NB4 (cell line): ENCODE measurements around the gene COL4A1.

ENCODE experiments used
- DNase-seq: peaks from one replicate; pipeline ENCODE4 v3.0.0; 2010; ENCODE audit warnings: low read depth
- H3K4me3 ChIP-seq: one replicate; pipeline ENCODE4 v1.5.1; 2011; ENCODE audit warnings: mild to moderate bottlenecking, low read depth, low read length, moderate library complexity
- CTCF ChIP-seq: IDR thresholded peaks from one replicate; pipeline ENCODE4 v1.5.1; 2012; ENCODE audit warnings: low read depth, low read length
- MAX ChIP-seq: IDR thresholded peaks from 2 replicates; pipeline ENCODE4 v1.6.1; 2011; ENCODE audit warnings: low read depth, low read length
- MYC ChIP-seq: IDR thresholded peaks from 2 replicates; pipeline ENCODE4 v1.6.1; 2011; ENCODE audit warnings: low read depth, low read length
- POLR2A ChIP-seq: IDR thresholded peaks from 2 replicates; pipeline ENCODE4 v1.6.1; 2011; ENCODE audit warnings: mild to moderate bottlenecking; ENCODE audit not compliant: insufficient read length; ENCODE audit errors: extremely low read depth

COL4A1 gene

GRCh38 chr13:110336108-110336507 lies 29.2 kb upstream of the COL4A1 start:
- TF ChIP-seq MAX (no peak), CTCF (no peak), MYC (no peak)
- H3K4me3 ChIP-seq, result no peak overlapping the region
- no peak for DNase-seq

GRCh38 chr13:110334841-110335490 lies 28.0 kb upstream of the COL4A1 start:
- no peak overlapping the region for H3K4me3 ChIP-seq
- TF ChIP-seq CTCF (no peak), MYC (no peak), MAX (no peak), POLR2A (no peak)
- DNase-seq, result no peak

GRCh38 chr13:110334256-110334655 lies 27.3 kb upstream of the COL4A1 start:
- TF ChIP-seq POLR2A (no peak), MAX (no peak), MYC (no peak), CTCF (no peak)
- no peak overlapping the region for H3K4me3 ChIP-seq
- DNase-seq, result no peak

GRCh38 chr13:110333837-110334236 lies 26.9 kb upstream of the COL4A1 start:
- DNase-seq, result no peak
- no peak overlapping the region for H3K4me3 ChIP-seq
- TF ChIP-seq POLR2A (no peak), MYC (no peak), MAX (no peak), CTCF (no peak)

- TF ChIP-seq CTCF (no peak), MYC (no peak), POLR2A (no peak), MAX (no peak)
- H3K4me3 ChIP-seq, result no peak overlapping the region
- no peak for DNase-seq
Measured at GRCh38 chr13:110332750-110333149, 25.8 kb upstream of the COL4A1 start.

- H3K4me3 ChIP-seq, result no peak overlapping the region
- TF ChIP-seq CTCF (no peak), MAX (no peak), MYC (no peak), POLR2A (no peak)
- DNase-seq, result no peak
Measured at GRCh38 chr13:110331362-110331761, 24.4 kb upstream of the COL4A1 start.
